ENCODE results near the gene WDR77.

GRCh38 chr1:111441573-111442192, 7.4 kb downstream of the WDR77 start:
- TF ChIP-seq L3MBTL2 (conservative IDR thresholded peaks at IDR 0.05), result no peak
- TF ChIP-seq ARNT (IDR thresholded peaks at IDR 0.05), result no peak
- no peak for TF ChIP-seq FOXM1 (IDR thresholded peaks at IDR 0.05; ENCODE audit: borderline replicate concordance)
- TF ChIP-seq FOXA1 (IDR thresholded peaks at IDR 0.05), result no peak
- no peak for TF ChIP-seq TARDBP (IDR thresholded peaks at IDR 0.05)
- no peak for TF ChIP-seq SUZ12 (IDR thresholded peaks at IDR 0.05)

Data from HEK293T (cell line).